ENCODE measurements around the gene DAO. TPM values are rescaled to one million over a fixed set of nuclear protein-coding genes. Genes with fewer than 3 reads are reported as not detected.

The DAO gene
- total RNA-seq, 2 experiments from 2014 or later: not detected

DNA sequence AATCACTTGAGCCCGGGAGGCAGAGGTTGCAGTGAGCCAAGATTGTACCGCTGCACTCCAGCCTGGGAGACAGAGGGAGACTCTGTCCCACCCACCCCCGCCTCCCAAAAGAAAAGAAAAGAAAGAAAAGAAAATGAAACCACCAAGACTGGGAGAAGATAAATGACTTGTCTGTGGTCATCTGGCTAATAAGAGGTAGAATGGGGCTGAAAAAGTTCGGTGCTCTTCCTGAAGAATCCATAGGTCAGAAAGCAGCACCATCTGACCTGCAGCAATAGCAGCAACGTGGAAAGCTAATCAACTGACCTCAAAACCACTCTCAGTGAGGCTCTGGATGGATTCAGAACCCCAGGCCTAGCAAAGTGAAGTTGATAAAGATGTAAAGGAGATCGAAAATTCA lies 47.7 kb upstream of the DAO start:
- Histone ChIP-seq H3K79me2 (ENCODE audit: insufficient read depth, low read depth, low read length) (no peaks in the 10 kb centered on the region), H3K27ac (ENCODE audit: low read depth, low read length, poor library complexity, severe bottlenecking) (no peak overlapping the region), H3K4me3 (ENCODE audit: low read depth, low read length, poor library complexity, severe bottlenecking) (no peak overlapping the region), H4K20me1 (ENCODE audit: insufficient read depth, low read length) (no peaks in the 10 kb centered on the region), H2AFZ (ENCODE audit: low read length) (no peak overlapping the region), H3K36me3 (ENCODE audit: insufficient read depth, low read length) (no peaks in the 10 kb centered on the region; the same call in 1 of the 2 replicates), H3K4me1 (ENCODE audit: insufficient read depth, low read length, poor library complexity, severe bottlenecking) (no peaks in the 10 kb centered on the region), H3K9me2 (ENCODE audit: insufficient read depth, low read length) (no peaks in the 10 kb centered on the region), H3K9me3 (ENCODE audit: low read length) (no peaks in the 10 kb centered on the region), H3K4me2 (ENCODE audit: low read length) (no peak overlapping the region)
- no peak for DNase-seq (ENCODE audit: low spot score)
- TF ChIP-seq EZH2phosphoT487 (IDR thresholded peaks at IDR 0.05; ENCODE audit: borderline replicate concordance, low read depth, low read length): no peak
- TF ChIP-seq, protein P1, sequence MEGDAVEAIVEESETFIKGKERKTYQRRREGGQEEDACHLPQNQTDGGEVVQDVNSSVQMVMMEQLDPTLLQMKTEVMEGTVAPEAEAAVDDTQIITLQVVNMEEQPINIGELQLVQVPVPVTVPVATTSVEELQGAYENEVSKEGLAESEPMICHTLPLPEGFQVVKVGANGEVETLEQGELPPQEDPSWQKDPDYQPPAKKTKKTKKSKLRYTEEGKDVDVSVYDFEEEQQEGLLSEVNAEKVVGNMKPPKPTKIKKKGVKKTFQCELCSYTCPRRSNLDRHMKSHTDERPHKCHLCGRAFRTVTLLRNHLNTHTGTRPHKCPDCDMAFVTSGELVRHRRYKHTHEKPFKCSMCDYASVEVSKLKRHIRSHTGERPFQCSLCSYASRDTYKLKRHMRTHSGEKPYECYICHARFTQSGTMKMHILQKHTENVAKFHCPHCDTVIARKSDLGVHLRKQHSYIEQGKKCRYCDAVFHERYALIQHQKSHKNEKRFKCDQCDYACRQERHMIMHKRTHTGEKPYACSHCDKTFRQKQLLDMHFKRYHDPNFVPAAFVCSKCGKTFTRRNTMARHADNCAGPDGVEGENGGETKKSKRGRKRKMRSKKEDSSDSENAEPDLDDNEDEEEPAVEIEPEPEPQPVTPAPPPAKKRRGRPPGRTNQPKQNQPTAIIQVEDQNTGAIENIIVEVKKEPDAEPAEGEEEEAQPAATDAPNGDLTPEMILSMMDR (conservative IDR thresholded peaks at IDR 0.05; ENCODE audit: low read length): no peak
- ChIA-PET CTCF (ENCODE audit: unreplicated experiment) (no interaction called here), POLR2A (no interaction called here)
- intact Hi-C loops (cut with micrococcal nuclease; ENCODE audit: unreplicated experiment): no loop called here
- no TSS peak for BruUV-seq (replicated peaks)

DNA sequence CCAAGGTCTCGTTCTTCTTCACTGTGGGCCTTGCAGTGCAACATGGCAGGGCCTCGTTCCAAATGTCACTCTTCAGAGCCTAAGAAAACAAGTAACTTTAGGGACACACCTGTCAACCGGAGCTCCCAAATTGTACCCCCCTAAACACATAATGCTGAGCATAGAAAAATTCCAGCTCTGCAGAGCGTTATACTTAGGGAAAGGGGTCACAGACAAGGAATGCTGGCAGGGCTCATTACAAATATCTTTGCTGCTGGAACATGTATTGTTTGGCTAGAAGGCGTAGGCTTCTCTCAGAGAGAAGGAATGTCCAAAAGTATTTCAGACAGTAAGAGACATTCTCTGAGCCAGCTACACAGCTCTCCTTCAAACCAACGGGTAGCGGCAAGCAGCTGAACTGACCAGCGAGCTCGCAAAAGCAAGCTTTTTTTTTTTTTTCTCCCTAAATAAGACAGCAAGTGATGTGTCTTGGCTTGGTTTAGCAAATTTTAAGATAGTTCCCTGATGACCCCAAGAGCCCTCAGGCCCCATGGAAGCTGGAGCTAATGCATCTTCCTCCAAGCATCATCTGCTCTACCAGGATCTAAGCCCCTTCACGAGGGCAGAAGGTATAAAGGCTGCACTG lies 47.0 kb upstream of the DAO start:
- DNase-seq (ENCODE audit: low spot score): no peak
- Histone ChIP-seq H3K27ac (ENCODE audit: low read depth, low read length, poor library complexity, severe bottlenecking) (no peak overlapping the region), H3K36me3 (ENCODE audit: insufficient read depth, low read length) (no peaks in the 10 kb centered on the region; the same call in 1 of the 2 replicates), H2AFZ (ENCODE audit: low read length) (no peak overlapping the region), H3K4me2 (ENCODE audit: low read length) (no peak overlapping the region), H3K9me3 (ENCODE audit: low read length) (no peaks in the 10 kb centered on the region), H3K4me3 (ENCODE audit: low read depth, low read length, poor library complexity, severe bottlenecking) (no peak overlapping the region), H4K20me1 (ENCODE audit: insufficient read depth, low read length) (no peaks in the 10 kb centered on the region), H3K4me1 (ENCODE audit: insufficient read depth, low read length, poor library complexity, severe bottlenecking) (no peaks in the 10 kb centered on the region), H3K9me2 (ENCODE audit: insufficient read depth, low read length) (no peaks in the 10 kb centered on the region), H3K79me2 (ENCODE audit: insufficient read depth, low read depth, low read length) (no peaks in the 10 kb centered on the region)
- CTCF ChIA-PET (ENCODE audit: unreplicated experiment): no interaction called here
- POLR2A ChIA-PET: interaction anchor here (0.6 to 1.2 kb wide), 2 partner anchors 14 to 156 kb away, joined by 3 read pairs; no protein-coding TSS in a partner anchor
- BruUV-seq (replicated peaks): no TSS peak
- no peak for TF ChIP-seq EZH2phosphoT487 (IDR thresholded peaks at IDR 0.05; ENCODE audit: borderline replicate concordance, low read depth, low read length)
- TF ChIP-seq, protein P1 (conservative IDR thresholded peaks at IDR 0.05; ENCODE audit: low read length): no peak
- intact Hi-C loops (cut with micrococcal nuclease; ENCODE audit: unreplicated experiment): no loop called here

DNA sequence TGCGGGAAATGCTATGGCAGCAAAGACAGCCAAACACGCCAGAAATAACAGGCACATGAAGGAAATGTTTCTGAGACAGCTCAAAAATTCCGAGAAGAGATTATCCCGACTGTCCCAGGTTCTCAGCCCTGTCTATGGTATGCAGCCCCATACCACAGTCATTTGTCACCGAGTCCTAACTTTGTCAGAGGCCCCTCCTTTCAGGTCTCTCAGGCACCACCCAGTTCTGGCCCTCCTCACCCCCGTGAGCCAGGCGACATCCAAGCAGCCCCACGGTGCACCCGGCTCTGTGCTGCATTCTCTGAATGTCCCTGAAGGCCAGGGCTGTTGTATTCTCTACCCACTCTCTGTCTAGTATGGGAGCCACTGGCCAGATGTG lies 46.5 kb upstream of the DAO start:
- no TSS peak for BruUV-seq (replicated peaks)
- Histone ChIP-seq H4K20me1 (ENCODE audit: insufficient read depth, low read length) (no peaks in the 10 kb centered on the region), H2AFZ (ENCODE audit: low read length) (no peak overlapping the region), H3K9me3 (ENCODE audit: low read length) (no peaks in the 10 kb centered on the region), H3K4me2 (ENCODE audit: low read length) (no peak overlapping the region), H3K36me3 (ENCODE audit: insufficient read depth, low read length) (no peaks in the 10 kb centered on the region; the same call in 1 of the 2 replicates), H3K4me3 (ENCODE audit: low read depth, low read length, poor library complexity, severe bottlenecking) (no peak overlapping the region), H3K4me1 (ENCODE audit: insufficient read depth, low read length, poor library complexity, severe bottlenecking) (peaks cover 2% of the 10 kb centered on the region), H3K27ac (ENCODE audit: low read depth, low read length, poor library complexity, severe bottlenecking) (no peak overlapping the region), H3K79me2 (ENCODE audit: insufficient read depth, low read depth, low read length) (no peaks in the 10 kb centered on the region), H3K9me2 (ENCODE audit: insufficient read depth, low read length) (no peaks in the 10 kb centered on the region)
- CTCF ChIA-PET (ENCODE audit: unreplicated experiment): no interaction called here
- TF ChIP-seq, protein P1 (conservative IDR thresholded peaks at IDR 0.05; ENCODE audit: low read length): no peak
- no peak for TF ChIP-seq EZH2phosphoT487 (IDR thresholded peaks at IDR 0.05; ENCODE audit: borderline replicate concordance, low read depth, low read length)
- DNase-seq (ENCODE audit: low spot score): no peak
- POLR2A ChIA-PET: interaction anchor here (1.2 kb wide), 1 partner anchor 14 kb away, joined by 3 read pairs; no protein-coding TSS in a partner anchor
- intact Hi-C loops (cut with micrococcal nuclease; ENCODE audit: unreplicated experiment): no loop called here
